ENCODE results near the gene FAF1.

FAF1 gene

DNA sequence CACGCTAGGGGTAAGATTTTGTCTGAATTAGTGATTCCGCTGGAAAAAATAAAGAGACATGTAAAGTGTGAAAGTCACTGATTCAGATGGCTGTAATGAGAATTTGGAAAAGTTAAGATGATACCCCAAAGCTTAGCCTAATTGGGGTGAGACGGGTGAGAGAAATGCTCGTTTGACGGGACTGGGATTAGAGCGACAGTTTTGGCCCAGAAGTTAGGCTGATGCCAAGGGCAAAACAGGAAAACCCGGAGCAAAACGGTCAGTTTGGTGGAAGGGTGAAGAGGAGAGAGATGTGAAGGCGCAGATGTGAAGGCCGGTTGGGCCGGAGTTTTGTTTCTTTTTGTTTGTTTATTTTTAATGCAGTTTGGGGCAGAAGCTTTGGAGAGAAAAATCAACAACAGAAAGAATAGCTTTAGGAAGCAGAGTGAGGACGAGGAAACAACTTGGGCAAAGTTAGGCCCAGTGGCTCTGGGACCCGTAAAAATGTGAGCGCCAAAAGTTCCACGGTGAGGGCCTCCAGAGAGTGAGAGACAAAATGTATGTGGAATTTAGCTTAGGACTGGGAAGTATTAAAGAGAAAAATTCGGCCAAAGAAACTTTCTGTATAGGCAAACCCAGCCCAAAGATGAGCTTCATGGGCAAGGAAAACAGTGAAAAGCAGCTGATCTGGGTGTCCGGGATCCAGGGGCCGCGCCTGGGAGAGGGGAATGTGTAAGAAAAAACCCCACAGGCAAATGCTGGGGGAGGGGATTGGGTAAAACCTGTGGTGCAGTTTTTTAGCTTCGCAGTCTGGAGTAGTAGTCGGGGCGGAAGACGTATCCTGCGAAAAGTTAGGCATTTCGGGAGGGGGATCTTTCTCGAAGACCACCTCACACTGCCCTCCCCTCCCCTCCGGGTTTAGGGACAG lies 538.0 kb downstream of the FAF1 start:
- no peak for DNase-seq

DNA sequence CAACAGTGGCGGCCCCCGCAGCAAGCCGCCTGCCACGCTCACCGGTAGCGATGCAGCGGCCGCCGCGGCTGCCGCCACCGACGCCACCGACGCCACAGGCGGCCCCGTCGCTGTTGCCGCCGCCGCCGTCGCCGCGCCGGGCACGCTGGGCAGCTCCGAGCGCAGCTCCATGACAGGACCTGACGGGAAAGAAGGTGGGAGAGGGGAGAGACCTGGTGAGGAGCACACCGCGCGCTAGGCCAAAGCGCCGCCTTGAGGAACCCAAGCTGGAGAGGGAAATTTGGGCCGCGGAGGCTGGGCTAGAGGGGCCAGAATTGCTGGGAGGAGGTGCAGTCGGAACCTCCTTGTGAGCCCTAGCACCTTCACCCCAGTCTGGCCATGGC lies 538.7 kb downstream of the FAF1 start:
- no peak for DNase-seq

- no peak for DNase-seq
Measured at GRCh38 chr1:50420689-50421365, 539.2 kb downstream of the FAF1 start.

GRCh38 chr1:50419907-50420677 lies 540.0 kb downstream of the FAF1 start:
- DNase-seq, result peak; percentile 0

DNA sequence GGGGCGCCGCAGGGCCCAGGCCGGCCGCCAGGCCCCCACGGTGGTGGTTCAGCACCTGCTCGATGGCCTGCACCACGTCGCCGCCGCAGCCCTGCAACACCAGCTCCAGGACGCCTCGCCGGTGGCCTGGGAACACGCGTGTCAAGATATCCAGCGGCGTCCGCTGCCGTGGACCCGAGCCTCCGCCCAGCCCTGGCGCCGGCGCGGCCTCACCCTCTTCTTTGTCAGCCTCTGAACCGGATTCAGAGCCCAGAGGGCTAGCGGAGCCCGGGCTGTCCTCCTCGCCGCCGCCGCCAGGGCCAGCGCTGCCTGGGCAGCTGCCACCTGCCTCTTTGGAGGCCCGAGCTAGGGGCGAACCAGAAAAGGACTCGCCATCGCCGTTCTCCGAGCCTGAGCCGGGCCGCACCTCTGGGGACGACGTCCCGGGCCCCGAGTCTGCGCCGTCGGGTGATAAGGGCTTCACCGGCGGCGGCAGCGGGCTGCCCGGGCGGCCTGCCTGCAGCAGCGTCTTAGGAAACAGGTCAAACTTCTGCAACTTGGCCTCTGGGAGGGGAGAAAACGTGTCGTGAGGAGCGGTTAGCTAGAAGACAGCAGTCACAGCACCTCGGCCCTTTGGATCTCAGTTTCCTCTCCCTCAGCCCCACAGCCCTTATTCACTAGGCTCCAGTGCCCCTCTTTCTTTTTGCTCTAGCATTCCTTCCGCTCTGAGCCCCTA lies 540.7 kb downstream of the FAF1 start:
- DNase-seq, result no peak

- no peak for DNase-seq
Measured at GRCh38 chr1:50418600-50419109, 541.4 kb downstream of the FAF1 start.

DNA sequence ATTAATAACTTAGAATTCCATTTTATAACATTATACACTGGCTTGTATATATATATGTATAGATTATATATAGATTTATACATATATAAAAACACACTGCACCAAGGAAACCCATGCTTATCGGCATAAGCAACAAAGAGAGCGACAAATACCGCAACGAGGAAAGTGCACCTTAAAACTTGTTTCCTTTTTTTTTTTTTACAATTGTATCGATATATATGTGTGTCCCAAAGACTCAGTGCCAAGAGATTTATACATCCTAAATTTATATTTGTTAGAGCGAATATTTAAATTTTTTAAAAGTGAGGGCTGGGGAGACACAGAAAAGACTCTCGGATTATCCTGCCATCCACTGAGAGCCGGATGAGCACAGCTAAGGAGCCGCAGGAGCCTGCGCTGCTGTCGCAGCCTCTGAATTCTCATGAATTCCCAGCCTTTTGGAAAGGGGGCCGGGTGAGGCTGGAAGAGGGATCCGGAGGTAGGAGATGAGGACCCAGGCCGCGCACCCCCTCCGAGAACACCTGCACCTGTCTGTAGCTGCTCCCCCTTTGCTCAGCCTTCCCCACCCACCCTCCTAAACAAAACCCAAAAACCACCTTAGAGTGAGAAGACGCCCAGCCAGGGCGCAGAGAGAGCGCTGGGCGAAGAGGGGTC lies 542.0 kb downstream of the FAF1 start:
- DNase-seq, result no peak

GRCh38 chr1:50417507-50417906 lies 542.6 kb downstream of the FAF1 start:
- no peak for DNase-seq

- DNase-seq, result no peak
Measured at GRCh38 chr1:50416553-50417453, 543.3 kb downstream of the FAF1 start.

DNA sequence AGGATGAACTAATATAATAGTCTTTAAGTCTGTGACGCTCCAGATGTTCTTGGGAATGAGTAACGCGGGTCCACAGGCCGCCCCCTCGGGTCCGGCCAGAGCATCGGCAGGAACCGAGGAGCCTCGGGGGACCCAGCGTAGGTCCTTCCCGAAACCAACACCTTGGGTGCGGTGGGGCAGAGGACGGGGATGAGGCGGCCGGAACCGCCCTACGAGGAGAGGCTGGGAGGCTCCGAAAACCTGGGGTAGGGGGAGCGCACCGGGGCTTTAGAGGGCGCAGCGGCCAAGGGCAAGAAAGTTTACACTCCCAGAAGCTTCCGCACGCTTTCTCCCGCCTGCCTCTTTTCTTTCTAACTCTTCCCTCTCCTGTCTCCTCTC lies 543.9 kb downstream of the FAF1 start:
- no peak for DNase-seq

DNA sequence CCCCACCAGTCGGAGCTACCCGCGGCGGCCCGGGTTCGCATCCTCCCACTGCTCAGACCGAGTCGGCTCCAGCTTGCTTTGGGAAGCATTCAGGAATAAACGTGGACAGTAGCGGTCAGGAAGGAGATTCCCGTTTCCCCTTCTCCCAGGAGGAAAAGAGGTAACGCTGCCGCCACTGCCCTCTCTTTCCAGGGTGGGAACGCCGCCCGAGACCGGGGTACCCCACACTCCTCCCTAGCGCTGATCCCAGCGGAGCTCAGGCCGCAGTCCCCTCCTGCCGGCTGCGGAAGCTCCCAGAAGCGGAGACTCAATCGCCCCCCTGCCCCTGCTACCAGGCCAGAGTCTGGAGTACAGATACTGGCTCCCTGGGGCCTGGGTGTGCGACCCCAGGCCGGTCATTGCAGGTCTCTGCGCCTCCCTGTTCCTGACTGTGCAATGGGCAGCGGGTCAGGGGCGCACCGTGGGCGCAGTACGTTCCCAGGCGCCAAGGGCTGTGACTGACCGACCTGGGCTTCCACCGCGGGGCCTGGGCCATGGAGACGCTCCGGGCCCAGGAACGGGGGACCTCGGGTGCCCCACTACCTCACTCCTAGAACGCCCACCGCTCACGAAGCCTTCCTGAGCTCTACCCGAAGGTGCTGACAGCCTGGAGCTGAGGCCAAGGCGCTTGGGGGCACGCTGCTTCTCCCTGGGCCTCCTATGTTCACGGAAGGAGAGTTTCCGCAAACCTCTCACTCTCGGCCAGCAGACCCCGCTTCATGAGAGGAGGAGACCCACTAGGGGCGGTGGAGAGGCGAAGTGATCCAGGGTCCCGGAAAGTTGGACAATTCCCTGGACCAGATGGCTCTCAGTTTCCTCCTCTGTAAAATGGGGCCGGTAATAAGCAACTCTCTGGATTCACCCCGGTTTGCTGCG lies 544.6 kb downstream of the FAF1 start:
- DNase-seq, result no peak

DNA sequence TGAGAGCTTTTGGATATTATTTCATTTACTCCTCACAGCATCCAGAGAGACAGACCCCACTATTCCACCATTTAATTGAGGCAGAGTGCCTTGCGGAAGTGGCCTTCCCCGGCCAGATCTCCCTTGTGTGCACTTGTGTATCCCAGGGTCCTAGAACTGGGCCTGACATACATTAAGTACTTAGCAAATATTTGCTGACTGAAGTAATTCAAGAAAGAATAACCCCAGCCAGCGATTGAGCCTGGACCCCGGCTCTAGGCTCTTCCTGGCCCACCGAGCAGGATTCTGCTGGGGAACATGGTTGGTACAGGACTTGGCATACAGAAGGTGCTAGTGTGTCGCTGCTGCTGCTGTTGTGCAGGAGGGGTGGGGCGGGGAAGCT lies 545.2 kb downstream of the FAF1 start:
- no peak for DNase-seq

GRCh38 chr1:50412813-50413476 lies 547.1 kb downstream of the FAF1 start:
- DNase-seq, result peak; percentile 57

DNA sequence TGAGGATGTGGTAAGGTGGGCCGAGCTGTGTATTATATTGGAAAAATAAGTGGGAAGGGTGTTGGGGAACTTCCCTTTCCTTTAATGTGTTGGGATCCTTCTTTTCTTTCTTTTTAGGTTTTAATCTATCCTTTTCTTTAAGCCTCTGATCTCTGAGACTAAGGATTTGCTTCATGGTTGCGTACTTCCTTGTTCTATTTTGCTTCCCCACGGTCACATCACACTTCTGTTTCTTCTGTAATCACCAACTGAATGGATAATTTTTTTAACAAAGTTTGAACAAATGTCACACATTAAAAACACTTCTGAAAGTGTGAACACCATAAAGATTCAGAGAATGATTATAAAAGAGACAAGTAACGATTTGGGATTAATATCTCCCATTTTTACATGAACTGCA lies 554.3 kb downstream of the FAF1 start:
- no peak for DNase-seq

- no peak for DNase-seq
Measured at GRCh38 chr1:50393522-50394120, 566.4 kb downstream of the FAF1 start.

Data from MV-4-11 (cell line).